ENCODE results near the gene GPR17. TPM values are rescaled to one million over a fixed set of nuclear protein-coding genes. Genes with fewer than 3 reads are reported as not detected.

The GPR17 gene
- total and polyA plus RNA-seq, 2 donors (not counting 1 experiment from before 2014, with no cell fraction given): 0.06 TPM; not detected in 1

DNA sequence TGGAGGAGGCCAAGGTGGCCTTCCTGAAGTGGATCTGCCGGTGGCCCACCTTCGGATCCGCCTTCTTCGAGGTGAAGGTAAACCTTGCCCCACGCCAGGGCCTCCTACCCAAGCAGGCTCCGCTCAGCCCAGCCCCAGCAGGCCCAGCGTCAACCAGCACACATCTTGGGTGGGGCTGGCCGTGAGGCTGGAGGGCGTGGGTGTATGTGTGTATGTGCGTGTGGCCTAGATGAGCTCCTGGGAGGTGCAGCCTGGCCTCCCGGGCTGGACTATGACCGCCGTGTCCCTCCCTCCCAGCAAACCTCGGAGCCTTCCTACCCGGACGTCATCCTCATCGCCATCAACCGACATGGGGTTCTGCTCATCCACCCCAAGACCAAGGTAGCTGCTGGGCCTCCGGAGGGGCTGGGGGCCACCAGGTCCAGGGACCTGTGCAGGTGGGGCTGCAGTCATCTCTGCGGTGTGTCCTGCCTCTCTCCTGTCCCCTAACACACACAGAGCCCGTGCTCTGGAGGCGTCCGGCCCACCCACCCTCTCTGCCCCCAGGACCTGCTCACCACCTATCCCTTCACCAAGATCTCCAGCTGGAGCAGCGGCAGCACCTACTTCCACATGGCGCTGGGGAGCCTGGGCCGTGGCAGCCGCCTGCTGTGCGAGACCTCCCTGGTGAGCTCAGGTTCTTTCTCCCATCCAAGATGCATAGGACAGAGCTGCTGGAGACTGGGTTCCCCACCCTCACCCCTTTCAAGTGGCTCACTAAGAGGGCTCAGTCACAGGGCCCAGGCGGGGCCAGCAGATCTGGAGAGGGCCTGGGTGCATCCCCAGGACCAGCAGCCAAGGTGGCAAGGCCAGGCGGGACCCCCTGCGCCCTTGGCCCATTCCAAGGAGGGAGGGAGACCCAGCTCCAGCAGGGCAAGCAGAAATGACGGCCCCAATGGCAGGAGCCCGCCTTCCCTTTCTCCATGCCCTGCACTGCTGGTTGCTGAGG lies 9.4 kb upstream of the GPR17 start:
- H3K79me2 ChIP-seq (ENCODE audit: control insufficient read depth, insufficient read depth, low read length): no peaks in the 10 kb centered on the region
- H3K9ac ChIP-seq (ENCODE audit: low read length): no peak overlapping the region
- no peaks in the 10 kb centered on the region for H3K9me3 ChIP-seq (ENCODE audit: control extremely low read depth in 1 of 3, control insufficient read depth in 2 of 3, insufficient read depth in 1 of 3, low read length in 2 of 3)
- H3K4me3 ChIP-seq (ENCODE audit: control extremely low read depth in 1 of 5, extremely low read depth in 1 of 5, insufficient read depth in 1 of 5, low read depth in 2 of 5, low read length in 4 of 5): no peak overlapping the region
- peak; percentile 24 for DNase-seq
- WGBS (ENCODE audit: insufficient coverage): 94% methylated on average over 27 of the region's 33 CpGs
- no peaks in the 10 kb centered on the region for H3K9me3 Mint-ChIP-seq (ENCODE audit: insufficient read depth)
- ChIA-PET POLR2A (interaction anchor here (1.0 kb wide), 2 partner anchors 9 to 21 kb away, joined by 3 to 4 read pairs; no protein-coding TSS in a partner anchor), CTCF (interaction anchor here (7.3 to 19.3 kb wide), 2 partner anchors 13 to 44 kb away, joined by 53 to 553 read pairs; no protein-coding TSS in a partner anchor)
- H3K27ac ChIP-seq (ENCODE audit: low read length in 2 of 2): peak overlapping the region; percentile 62 to 80
- TF ChIP-seq EZH2 (IDR thresholded peaks at IDR 0.05; ENCODE audit: borderline replicate concordance, insufficient read depth, low read depth, low read length, poor library complexity, severe bottlenecking) (no peak), CTCF (IDR thresholded peaks at IDR 0.05) (no peak)
- no peak overlapping the region for H3K4me3 Mint-ChIP-seq
- peaks cover 92% of the 10 kb centered on the region for H3K4me1 Mint-ChIP-seq
- H3K4me1 ChIP-seq (ENCODE audit: control insufficient read depth in 2 of 2, insufficient read depth in 2 of 2, low read length in 2 of 2): peaks cover 100% of the 10 kb centered on the region in 2 donors
- no peak for ATAC-seq (ENCODE audit: low read depth)
- no peak overlapping the region for H2AFZ ChIP-seq (ENCODE audit: insufficient read depth, low read depth, low read length, poor library complexity, severe bottlenecking)
- intact Hi-C loops (cut with micrococcal nuclease): loop anchor here (5.0 kb wide), 1 partner anchor 66 kb away; the partner anchor contains the start of gene SFT2D3
- no peaks in the 10 kb centered on the region for H3K36me3 ChIP-seq (replicated peaks in 1 of 2; ENCODE audit: control extremely low read depth in 1 of 2, control insufficient read depth in 1 of 2, extremely low read depth in 1 of 2, insufficient read depth in 2 of 2, low read length in 1 of 2)
- H3K27me3 ChIP-seq (replicated peaks in 1 of 4; ENCODE audit: control extremely low read depth in 1 of 4, control insufficient read depth in 3 of 4, insufficient read depth in 4 of 4, low read length in 3 of 4): no peaks in the 10 kb centered on the region
- H4K20me1 ChIP-seq (ENCODE audit: control insufficient read depth, insufficient read depth, low read length, poor library complexity, severe bottlenecking): no peaks in the 10 kb centered on the region
- peak overlapping the region; percentile 73 for H3K4me2 ChIP-seq (replicated peaks; ENCODE audit: low read depth, low read length, poor library complexity, severe bottlenecking)
- H3K27ac Mint-ChIP-seq: peak overlapping the region; percentile 96
- no peaks in the 10 kb centered on the region for H3K27me3 Mint-ChIP-seq

Measured in B cell (primary cell).